Measurements from ENCODE around the gene TSHZ3.

Gene TSHZ3

GRCh38 chr19:31316201-31316951, 32.9 kb downstream of the TSHZ3 start:
- no peak for DNase-seq (ENCODE audit: low spot score)
- POLR2A ChIA-PET (ENCODE audit: low non-redundant PET), result no interaction called here
- H3K27ac ChIP-seq, result no peak overlapping the region
- no peak for TF ChIP-seq CTCF (conservative IDR thresholded peaks at IDR 0.05; ENCODE audit: low read depth)
- CTCF ChIA-PET, result no interaction called here

GRCh38 chr19:31315652-31316051, 33.6 kb downstream of the TSHZ3 start:
- DNase-seq (ENCODE audit: low spot score), result no peak
- TF ChIP-seq CTCF (conservative IDR thresholded peaks at IDR 0.05; ENCODE audit: low read depth), result no peak
- ChIA-PET CTCF (interaction anchor here (0.6 kb wide), 1 partner anchor 11 kb away, joined by 4 read pairs; no protein-coding TSS in a partner anchor), POLR2A (ENCODE audit: low non-redundant PET) (no interaction called here)
- no peak overlapping the region for H3K27ac ChIP-seq

- DNase-seq (ENCODE audit: low spot score), result no peak
- POLR2A ChIA-PET (ENCODE audit: low non-redundant PET), result no interaction called here
- CTCF ChIA-PET, result interaction anchor here (0.6 kb wide), 1 partner anchor 12 kb away, joined by 4 read pairs; no protein-coding TSS in a partner anchor
- TF ChIP-seq CTCF (conservative IDR thresholded peaks at IDR 0.05; ENCODE audit: low read depth), result no peak
- H3K27ac ChIP-seq, result no peak overlapping the region
These were observed 34.2 kb downstream of the TSHZ3 start for GRCh38 chr19:31314849-31315629.

- ChIA-PET CTCF (no interaction called here), POLR2A (ENCODE audit: low non-redundant PET) (no interaction called here)
- no peak for DNase-seq (ENCODE audit: low spot score)
- TF ChIP-seq CTCF (conservative IDR thresholded peaks at IDR 0.05; ENCODE audit: low read depth), result no peak
- no peak overlapping the region for H3K27ac ChIP-seq
These were observed 35.1 kb downstream of the TSHZ3 start for GRCh38 chr19:31314156-31314555.

GRCh38 chr19:31313291-31314030, 35.8 kb downstream of the TSHZ3 start:
- no peak for DNase-seq (ENCODE audit: low spot score)
- H3K27ac ChIP-seq, result no peak overlapping the region
- CTCF ChIA-PET, result no interaction called here
- TF ChIP-seq CTCF (conservative IDR thresholded peaks at IDR 0.05; ENCODE audit: low read depth), result no peak
- POLR2A ChIA-PET (ENCODE audit: low non-redundant PET), result no interaction called here

- ChIA-PET POLR2A (ENCODE audit: low non-redundant PET) (no interaction called here), CTCF (no interaction called here)
- H3K27ac ChIP-seq, result no peak overlapping the region
- DNase-seq (ENCODE audit: low spot score), result no peak
- TF ChIP-seq CTCF (conservative IDR thresholded peaks at IDR 0.05; ENCODE audit: low read depth), result no peak
These were observed 36.5 kb downstream of the TSHZ3 start for GRCh38 chr19:31312677-31313244.
